HepG2 (cell line): Measurements from ENCODE around the gene HPCAL1. TPM values are rescaled to one million over a fixed set of nuclear protein-coding genes. Genes with fewer than 3 reads are reported as not detected.

ENCODE experiments used
- ASH2L ChIP-seq: fragments of 300-600, 200-600 bp; sonication (generic); IDR thresholded peaks from 2 replicates; pipeline ENCODE4 v1.7.0; 2017; ENCODE audit warnings: low read depth, mild to moderate bottlenecking, moderate library complexity, mixed read lengths, low read length; ENCODE audit not compliant: insufficient read length
- ETV5 ChIP-seq: IDR thresholded peaks from 2 replicates; pipeline ENCODE4 v1.6.1; 2018; ENCODE audit warnings: missing biosample characterization, missing genetic modification reagents, inconsistent platforms, borderline replicate concordance
- FIP1L1 ChIP-seq: fragments of 200-400 bp; formaldehyde crosslinking; IDR thresholded peaks from 2 replicates; pipeline ENCODE4 v1.6.1; 2018; ENCODE audit warnings: low read depth, mild to moderate bottlenecking, low read length, moderate library complexity, borderline replicate concordance; ENCODE audit not compliant: insufficient read depth
- FOXP1 ChIP-seq, 2 experiments: fragments of 450-650 bp in 1 of 2; IDR thresholded peaks; 2 replicates each; pipeline ENCODE4 v1.6.1; 2017 to 2018; ENCODE audit warnings: antibody characterized with exemption in 1 of 2
- HNF4G ChIP-seq, 2 experiments: sonication (generic) in 1 of 2; formaldehyde crosslinking in 1 of 2; IDR thresholded peaks; 2 replicates each; pipeline versions ENCODE4 v1.4.0 to v1.6.1; 2011 to 2020; ENCODE audit warnings: borderline replicate concordance in 2 of 2, low read depth in 2 of 2, mild to moderate bottlenecking in 2 of 2, low read length in 1 of 2, missing genetic modification reagents in 1 of 2, moderate library complexity in 1 of 2
- NCOA1 ChIP-seq: sonication (generic); formaldehyde crosslinking; IDR thresholded peaks from 2 replicates; pipeline ENCODE4 v1.9.0; 2021; ENCODE audit warnings: missing genetic modification reagents
- NFRKB ChIP-seq: fragments of 450-650 bp; IDR thresholded peaks from 2 replicates; pipeline ENCODE4 v1.6.1; 2017
- RELA ChIP-seq: sonication (generic); formaldehyde crosslinking; IDR thresholded peaks from 2 replicates; pipeline ENCODE4 v1.4.0; 2020; ENCODE audit warnings: missing genetic modification reagents
- REPIN1 ChIP-seq: sonication (generic); formaldehyde crosslinking; IDR thresholded peaks from 2 replicates; pipeline ENCODE4 v1.8.0; 2022; ENCODE audit warnings: missing genetic modification reagents, low read depth, mild to moderate bottlenecking, borderline replicate concordance
- SRSF1 ChIP-seq: fragments of 200-400 bp; formaldehyde crosslinking; optimal IDR thresholded peaks from 2 replicates; pipeline ENCODE3; 2017; ENCODE audit warnings: mild to moderate bottlenecking, low read depth, low read length, moderate library complexity
- TARDBP ChIP-seq: sonication (generic); formaldehyde crosslinking; IDR thresholded peaks from 2 replicates; pipeline ENCODE4 v1.8.0; 2022; ENCODE audit warnings: mild to moderate bottlenecking, missing genetic modification reagents
- ZNF263 ChIP-seq: sonication (generic); formaldehyde crosslinking; IDR thresholded peaks from 2 replicates; pipeline ENCODE4 v1.4.0; 2020; ENCODE audit warnings: missing genetic modification reagents
- ZNF350 ChIP-seq: sonication (generic); formaldehyde crosslinking; IDR thresholded peaks from 2 replicates; pipeline ENCODE4 v1.4.0; 2020; ENCODE audit warnings: mild to moderate bottlenecking, low read depth, missing genetic modification reagents, borderline replicate concordance
- ZNF563 ChIP-seq: sonication (generic); formaldehyde crosslinking; IDR thresholded peaks from 2 replicates; pipeline ENCODE4 v1.8.0; 2022; ENCODE audit warnings: mild to moderate bottlenecking, moderate library complexity, missing genetic modification reagents
- ZNF777 ChIP-seq: sonication (generic); formaldehyde crosslinking; IDR thresholded peaks from 2 replicates; pipeline ENCODE4 v1.4.0; 2020; ENCODE audit warnings: missing genetic modification reagents
- ZNF83 ChIP-seq: sonication (generic); formaldehyde crosslinking; IDR thresholded peaks from 2 replicates; pipeline ENCODE4 v1.4.0; 2020; ENCODE audit warnings: missing genetic modification reagents, mild to moderate bottlenecking, borderline replicate concordance
- polyA plus RNA-seq, 8 experiments: library from polyadenylated mRNA; depleted of rRNA in 3 of 8; stranded (reverse) in 7 of 8; unstranded in 1 of 8; fragments of >200 nt; fragmentation: Illumina TruSeq in 4 of 8; extraction: Trizol in 4 of 8; gene quantifications; 2 replicates each; pipeline versions ENCODE4 v1.2.1 to v1.2.3, GENCODE V29; 2011 to 2016; ENCODE audit warnings: low read depth in 4 of 8, missing spikeins in 1 of 8, mixed read lengths in 1 of 8; ENCODE audit not compliant: insufficient read depth in 1 of 8
- total RNA-seq, 5 experiments: library from RNA; depleted of rRNA; stranded (reverse); fragments of >200 nt; fragmentation: Illumina TruSeq; extraction: Trizol; gene quantifications; 2 replicates each; pipeline ENCODE4 v1.2.3, GENCODE V29; 2016; ENCODE audit warnings: low read depth in 1 of 5
- TF ChIP-seq, protein P1 (sequence below): sonication (generic); formaldehyde crosslinking; IDR thresholded peaks from 2 replicates; pipeline ENCODE4 v1.5.0; 2020; ENCODE audit warnings: missing genetic modification reagents, mild to moderate bottlenecking, borderline replicate concordance
- TF ChIP-seq, protein P2 (sequence below): sonication (generic); formaldehyde crosslinking; IDR thresholded peaks from 2 replicates; pipeline ENCODE4 v1.4.0; 2020; ENCODE audit warnings: missing genetic modification reagents, low read depth, mild to moderate bottlenecking, borderline replicate concordance
- TF ChIP-seq, protein P3 (sequence below): sonication (generic); formaldehyde crosslinking; IDR thresholded peaks from 2 replicates; pipeline ENCODE4 v1.4.0; 2020; ENCODE audit warnings: mild to moderate bottlenecking, low read depth, missing genetic modification reagents
- TF ChIP-seq, protein P4 (sequence below): sonication (generic); formaldehyde crosslinking; IDR thresholded peaks from 2 replicates; pipeline ENCODE4 v1.8.1; 2023; ENCODE audit warnings: missing genetic modification reagents, mild to moderate bottlenecking, borderline replicate concordance
- TF ChIP-seq, protein P5 (sequence below): sonication (generic); formaldehyde crosslinking; IDR thresholded peaks from 2 replicates; pipeline ENCODE4 v1.5.1; 2020; ENCODE audit warnings: missing genetic modification reagents, mild to moderate bottlenecking, borderline replicate concordance
- TF ChIP-seq, protein P6 (sequence below): sonication (generic); formaldehyde crosslinking; IDR thresholded peaks from 2 replicates; pipeline ENCODE4 v1.9.0; 2022; ENCODE audit warnings: missing genetic modification reagents, mild to moderate bottlenecking, borderline replicate concordance

The HPCAL1 gene
- total and polyA plus RNA-seq, 2 of the 13 experiments (the other 11 are each of a cell fraction or from before 2014, with no cell fraction given): 29.5 to 29.9 TPM

DNA sequence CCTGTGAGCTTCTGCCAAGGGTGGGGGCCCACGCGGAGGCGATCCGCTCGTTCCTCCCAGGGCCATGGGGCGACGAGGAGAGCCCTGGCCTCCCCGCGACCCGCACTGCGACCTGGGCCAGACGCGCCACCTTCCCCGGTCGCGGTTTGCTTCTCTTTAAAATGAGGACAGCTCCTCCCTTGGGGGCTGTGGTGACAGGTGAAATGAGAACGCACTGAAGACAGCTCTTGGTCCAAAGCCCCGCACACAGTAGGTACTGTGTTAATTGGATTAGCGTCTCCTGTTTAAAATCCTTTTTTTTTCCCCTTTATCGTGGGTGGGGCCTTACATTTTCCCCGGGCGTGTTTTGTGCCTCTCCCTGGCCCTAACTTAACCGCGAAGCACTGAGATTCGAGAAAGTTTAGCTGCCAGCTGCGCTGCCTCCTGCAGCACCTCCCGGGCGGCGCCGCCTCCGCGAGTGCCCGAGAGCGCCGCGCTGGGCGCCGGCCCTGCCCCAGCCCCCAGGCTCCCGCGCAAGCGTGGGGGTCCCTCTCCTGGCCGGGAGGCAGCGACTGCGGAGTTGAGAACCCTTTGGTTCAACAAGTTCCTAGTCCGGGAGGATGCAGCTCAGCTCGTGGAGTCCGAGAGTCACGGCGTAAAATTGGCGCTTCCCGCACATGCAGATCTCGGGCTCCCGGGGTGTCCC is 1.1 kb downstream of the HPCAL1 start (continued):
- TF ChIP-seq ZNF83 (0 out of 2 replicates have a peak, but pooled peaks have one; percentile 32), REPIN1 (CRISPR knock-in tag) (0 out of 2 replicates have a peak, but pooled peaks have one; percentile 18), FIP1L1 (no peak), HNF4G (IDR thresholded peaks at IDR 0.05; ENCODE audit: borderline replicate concordance, low read depth, low read length) (no peak), HNF4G (CRISPR knock-in tag; IDR thresholded peaks at IDR 0.05; ENCODE audit: borderline replicate concordance, low read depth) (no peak), RELA (CRISPR knock-in tag) (0 out of 2 replicates have a peak, but pooled peaks have one; percentile 27), ZNF263 (CRISPR knock-in tag) (0 out of 2 replicates have a peak, but pooled peaks have one; percentile 28), FOXP1 (IDR thresholded peaks at IDR 0.05) (no peak), FOXP1 (CRISPR knock-in tag; IDR thresholded peaks at IDR 0.05) (no peak), TARDBP (CRISPR knock-in tag) (0 out of 2 replicates have a peak, but pooled peaks have one; percentile 42), NFRKB (no peak), SRSF1 (no peak), ASH2L (peak; percentile 15), ZNF777 (CRISPR knock-in tag) (peak; percentile 57; the same call in 1 of the 2 replicates), NCOA1 (CRISPR knock-in tag) (no peak), ZNF350 (CRISPR knock-in tag) (0 out of 2 replicates have a peak, but pooled peaks have one; percentile 15), ETV5 (CRISPR knock-in tag) (0 out of 2 replicates have a peak, but pooled peaks have one; percentile 1), ZNF563 (CRISPR knock-in tag) (peak; percentile 19; the same call in 1 of the 2 replicates)
- TF ChIP-seq, protein P1, sequence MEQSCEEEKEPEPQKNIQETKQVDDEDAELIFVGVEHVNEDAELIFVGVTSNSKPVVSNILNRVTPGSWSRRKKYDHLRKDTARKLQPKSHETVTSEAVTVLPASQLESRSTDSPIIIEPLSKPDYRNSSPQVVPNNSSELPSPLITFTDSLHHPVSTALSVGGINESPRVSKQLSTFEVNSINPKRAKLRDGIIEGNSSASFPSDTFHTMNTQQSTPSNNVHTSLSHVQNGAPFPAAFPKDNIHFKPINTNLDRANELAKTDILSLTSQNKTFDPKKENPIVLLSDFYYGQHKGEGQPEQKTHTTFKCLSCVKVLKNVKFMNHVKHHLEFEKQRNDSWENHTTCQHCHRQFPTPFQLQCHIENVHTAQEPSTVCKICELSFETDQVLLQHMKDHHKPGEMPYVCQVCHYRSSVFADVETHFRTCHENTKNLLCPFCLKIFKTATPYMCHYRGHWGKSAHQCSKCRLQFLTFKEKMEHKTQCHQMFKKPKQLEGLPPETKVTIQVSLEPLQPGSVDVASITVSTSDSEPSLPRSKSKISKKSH (CRISPR knock-in tag): no peak
- TF ChIP-seq, protein P2, sequence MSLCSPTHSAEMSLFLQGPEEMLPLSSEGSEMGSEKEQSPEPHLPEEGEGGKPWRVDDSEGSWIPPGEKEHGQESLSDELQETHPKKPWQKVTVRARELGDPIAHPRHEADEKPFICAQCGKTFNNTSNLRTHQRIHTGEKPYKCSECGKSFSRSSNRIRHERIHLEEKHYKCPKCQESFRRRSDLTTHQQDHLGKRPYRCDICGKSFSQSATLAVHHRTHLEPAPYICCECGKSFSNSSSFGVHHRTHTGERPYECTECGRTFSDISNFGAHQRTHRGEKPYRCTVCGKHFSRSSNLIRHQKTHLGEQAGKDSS (CRISPR knock-in tag): peak; percentile 47
- TF ChIP-seq, protein P3, sequence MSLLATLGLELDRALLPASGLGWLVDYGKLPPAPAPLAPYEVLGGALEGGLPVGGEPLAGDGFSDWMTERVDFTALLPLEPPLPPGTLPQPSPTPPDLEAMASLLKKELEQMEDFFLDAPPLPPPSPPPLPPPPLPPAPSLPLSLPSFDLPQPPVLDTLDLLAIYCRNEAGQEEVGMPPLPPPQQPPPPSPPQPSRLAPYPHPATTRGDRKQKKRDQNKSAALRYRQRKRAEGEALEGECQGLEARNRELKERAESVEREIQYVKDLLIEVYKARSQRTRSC: no peak
- TF ChIP-seq, protein P4, sequence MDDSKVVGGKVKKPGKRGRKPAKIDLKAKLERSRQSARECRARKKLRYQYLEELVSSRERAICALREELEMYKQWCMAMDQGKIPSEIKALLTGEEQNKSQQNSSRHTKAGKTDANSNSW: peak; percentile 82; the same call in 1 of the 2 replicates
- TF ChIP-seq, protein P5, sequence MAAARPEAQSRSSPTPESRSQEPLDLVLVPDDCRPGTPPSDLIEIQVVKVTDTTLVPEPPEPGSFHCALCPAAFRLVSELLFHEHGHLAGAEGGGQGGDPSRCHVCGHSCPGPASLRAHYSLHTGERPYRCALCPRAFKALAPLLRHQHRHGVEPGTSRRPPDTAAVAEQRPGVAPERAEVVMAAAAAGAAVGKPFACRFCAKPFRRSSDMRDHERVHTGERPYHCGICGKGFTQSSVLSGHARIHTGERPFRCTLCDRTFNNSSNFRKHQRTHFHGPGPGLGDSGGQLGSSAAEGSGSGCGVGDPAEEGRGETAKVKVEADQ (CRISPR knock-in tag): no peak
- TF ChIP-seq, protein P6, sequence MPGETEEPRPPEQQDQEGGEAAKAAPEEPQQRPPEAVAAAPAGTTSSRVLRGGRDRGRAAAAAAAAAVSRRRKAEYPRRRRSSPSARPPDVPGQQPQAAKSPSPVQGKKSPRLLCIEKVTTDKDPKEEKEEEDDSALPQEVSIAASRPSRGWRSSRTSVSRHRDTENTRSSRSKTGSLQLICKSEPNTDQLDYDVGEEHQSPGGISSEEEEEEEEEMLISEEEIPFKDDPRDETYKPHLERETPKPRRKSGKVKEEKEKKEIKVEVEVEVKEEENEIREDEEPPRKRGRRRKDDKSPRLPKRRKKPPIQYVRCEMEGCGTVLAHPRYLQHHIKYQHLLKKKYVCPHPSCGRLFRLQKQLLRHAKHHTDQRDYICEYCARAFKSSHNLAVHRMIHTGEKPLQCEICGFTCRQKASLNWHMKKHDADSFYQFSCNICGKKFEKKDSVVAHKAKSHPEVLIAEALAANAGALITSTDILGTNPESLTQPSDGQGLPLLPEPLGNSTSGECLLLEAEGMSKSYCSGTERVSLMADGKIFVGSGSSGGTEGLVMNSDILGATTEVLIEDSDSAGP (CRISPR knock-in tag): peak; percentile 6; the same call in 1 of the 2 replicates
